ENCODE results near the gene PIKFYVE. TPM values are rescaled to one million over a fixed set of nuclear protein-coding genes. Genes with fewer than 3 reads are reported as not detected.
"Not testable (repeated sequence)": the region's sequence is repeated elsewhere in the genome, so short reads cannot be mapped to it uniquely, and the experiment has no call there.

PIKFYVE gene
- total RNA-seq, 1 donor from 2014 or later: 38.8 TPM

GRCh38 chr2:208369091-208369490, 103.0 kb downstream of the PIKFYVE start:
- Mint-ChIP-seq H3K4me3 (ENCODE audit: unreplicated experiment) (no peak overlapping the region), H3K9me3 (ENCODE audit: unreplicated experiment) (peaks cover 13% of the 10 kb centered on the region), H3K27me3 (ENCODE audit: unreplicated experiment) (peaks cover 4% of the 10 kb centered on the region), H3K36me3 (ENCODE audit: unreplicated experiment) (peaks cover 4% of the 10 kb centered on the region), H3K4me1 (ENCODE audit: unreplicated experiment) (no peaks in the 10 kb centered on the region), H3K27ac (ENCODE audit: unreplicated experiment) (no peak overlapping the region)
- no peak for DNase-seq (ENCODE audit: extremely low spot score, unreplicated experiment)
- no peak for TF ChIP-seq CTCF (IDR thresholded peaks at IDR 0.05)

GRCh38 chr2:208370881-208371633, 105.0 kb downstream of the PIKFYVE start:
- H3K4me1 Mint-ChIP-seq (ENCODE audit: unreplicated experiment): no peaks in the 10 kb centered on the region

GRCh38 chr2:208371634-208371935, 105.5 kb downstream of the PIKFYVE start:
- Mint-ChIP-seq H3K4me1 (ENCODE audit: unreplicated experiment) (no peaks in the 10 kb centered on the region), H3K27me3 (ENCODE audit: unreplicated experiment) (peaks cover 20% of the 10 kb centered on the region), H3K9me3 (ENCODE audit: unreplicated experiment) (no peaks in the 10 kb centered on the region), H3K4me3 (ENCODE audit: unreplicated experiment) (no peak overlapping the region), H3K27ac (ENCODE audit: unreplicated experiment) (no peak overlapping the region), H3K36me3 (ENCODE audit: unreplicated experiment) (no peaks in the 10 kb centered on the region)
- DNase-seq (ENCODE audit: extremely low spot score, unreplicated experiment): no peak
- no peak for TF ChIP-seq CTCF (IDR thresholded peaks at IDR 0.05)

More at GRCh38 chr2:208370881-208371633, 105.0 kb downstream of the PIKFYVE start:
- no peaks in the 10 kb centered on the region for H3K9me3 Mint-ChIP-seq (ENCODE audit: unreplicated experiment)
- no peaks in the 10 kb centered on the region for H3K36me3 Mint-ChIP-seq (ENCODE audit: unreplicated experiment)
- peaks cover 20% of the 10 kb centered on the region for H3K27me3 Mint-ChIP-seq (ENCODE audit: unreplicated experiment)
- no peak for DNase-seq (ENCODE audit: extremely low spot score, unreplicated experiment)
- no peak overlapping the region for H3K27ac Mint-ChIP-seq (ENCODE audit: unreplicated experiment)
- H3K4me3 Mint-ChIP-seq (ENCODE audit: unreplicated experiment): no peak overlapping the region
- TF ChIP-seq CTCF (IDR thresholded peaks at IDR 0.05): no peak

- peak; percentile 86 for TF ChIP-seq CTCF (IDR thresholded peaks at IDR 0.05)
- no peak for DNase-seq (ENCODE audit: extremely low spot score, unreplicated experiment)
- Mint-ChIP-seq H3K4me3 (ENCODE audit: unreplicated experiment) (no peak overlapping the region), H3K9me3 (ENCODE audit: unreplicated experiment) (no peaks in the 10 kb centered on the region), H3K27ac (ENCODE audit: unreplicated experiment) (no peak overlapping the region), H3K4me1 (ENCODE audit: unreplicated experiment) (no peaks in the 10 kb centered on the region), H3K36me3 (ENCODE audit: unreplicated experiment) (no peaks in the 10 kb centered on the region), H3K27me3 (ENCODE audit: unreplicated experiment) (peaks cover 21% of the 10 kb centered on the region)
These were observed 107.5 kb downstream of the PIKFYVE start for GRCh38 chr2:208373460-208374089.

GRCh38 chr2:208375491-208376068, 109.5 kb downstream of the PIKFYVE start:
- no peak overlapping the region for H3K27ac Mint-ChIP-seq (ENCODE audit: unreplicated experiment)
- no peak overlapping the region for H3K4me3 Mint-ChIP-seq (ENCODE audit: unreplicated experiment)
- no peaks in the 10 kb centered on the region for H3K4me1 Mint-ChIP-seq (ENCODE audit: unreplicated experiment)
- no peak for DNase-seq (ENCODE audit: extremely low spot score, unreplicated experiment)
- no peak for TF ChIP-seq CTCF (IDR thresholded peaks at IDR 0.05)
- H3K27me3 Mint-ChIP-seq (ENCODE audit: unreplicated experiment): peaks cover 38% of the 10 kb centered on the region
- no peaks in the 10 kb centered on the region for H3K9me3 Mint-ChIP-seq (ENCODE audit: unreplicated experiment)
- H3K36me3 Mint-ChIP-seq (ENCODE audit: unreplicated experiment): no peaks in the 10 kb centered on the region

GRCh38 chr2:208377344-208377860, 111.3 kb downstream of the PIKFYVE start:
- H3K4me1 Mint-ChIP-seq (ENCODE audit: unreplicated experiment); H3K36me3 Mint-ChIP-seq (ENCODE audit: unreplicated experiment); H3K9me3 Mint-ChIP-seq (ENCODE audit: unreplicated experiment); DNase-seq (ENCODE audit: extremely low spot score, unreplicated experiment); H3K27ac Mint-ChIP-seq (ENCODE audit: unreplicated experiment); H3K4me3 Mint-ChIP-seq (ENCODE audit: unreplicated experiment): not testable (repeated sequence)
- peaks cover 51% of the 10 kb centered on the region for H3K27me3 Mint-ChIP-seq (ENCODE audit: unreplicated experiment)

Data from osteocyte (in vitro differentiated cells).